SK-N-MC (cell line): ENCODE data around the gene METTL15.

Experiments used
- EZH2 ChIP-seq: fragments of 200-600 bp; sonication (generic); IDR thresholded peaks from one replicate; pipeline ENCODE4 v1.6.1; 2017; ENCODE audit warnings: antibody characterized with exemption
- FOXP2 ChIP-seq: optimal IDR thresholded peaks from 2 replicates; pipeline ENCODE3; 2011; ENCODE audit warnings: mild to moderate bottlenecking, moderate library complexity; ENCODE audit not compliant: insufficient read depth; ENCODE audit errors: extremely low read length, control extremely low read depth
- POLR2AphosphoS5 ChIP-seq: IDR thresholded peaks from 2 replicates; pipeline ENCODE4 v1.6.1; 2012; ENCODE audit warnings: mild to moderate bottlenecking, low read depth, low read length, borderline replicate concordance

DNA sequence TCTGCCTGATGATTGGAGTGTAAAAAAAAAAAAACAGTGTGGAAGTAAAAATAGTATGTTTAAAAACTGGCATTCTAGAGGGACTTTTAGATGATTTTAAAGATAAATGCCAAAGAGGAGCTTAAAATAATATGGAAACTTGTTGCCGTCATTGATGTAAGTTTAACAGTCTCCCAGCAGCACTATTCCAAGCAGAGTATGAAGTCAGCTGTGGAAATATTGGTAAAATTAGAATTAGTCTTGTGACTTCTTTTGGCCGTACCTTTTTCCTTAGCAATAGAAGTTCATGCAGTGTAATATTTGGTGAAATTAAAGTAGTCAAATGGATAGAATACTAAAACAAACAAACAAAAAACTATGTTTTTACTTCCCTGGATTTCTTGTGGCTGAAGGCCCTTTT, 134.9 kb downstream of the METTL15 start:
- no peak for TF ChIP-seq EZH2
- no peak for TF ChIP-seq POLR2AphosphoS5
- TF ChIP-seq FOXP2: no peak
